Fibroblast of the conjunctiva (primary cell): ENCODE measurements around the gene PCDH18.

ENCODE experiments used
- DNase-seq: peaks from one replicate; pipeline ENCODE4 v3.0.0-alpha.2; 2010; ENCODE audit warnings: low read depth

Gene PCDH18

GRCh38 chr4:137471895-137472294 lies 60.4 kb downstream of the PCDH18 start:
- DNase-seq, result peak; percentile 8

GRCh38 chr4:137471461-137471860 lies 60.8 kb downstream of the PCDH18 start:
- no peak for DNase-seq

- no peak for DNase-seq
These were observed 61.5 kb downstream of the PCDH18 start for GRCh38 chr4:137470806-137471205.
